COLO829 (cell line): Measurements from ENCODE around the gene PCYT2.
A peak's percentile ranks its signal among the peaks of the same experiment; 100 is the strongest.

Experiments used
- DNase-seq: peaks from one replicate; pipeline ENCODE4 v3.0.0; 2012; ENCODE audit warnings: low spot score

PCYT2 gene

DNA sequence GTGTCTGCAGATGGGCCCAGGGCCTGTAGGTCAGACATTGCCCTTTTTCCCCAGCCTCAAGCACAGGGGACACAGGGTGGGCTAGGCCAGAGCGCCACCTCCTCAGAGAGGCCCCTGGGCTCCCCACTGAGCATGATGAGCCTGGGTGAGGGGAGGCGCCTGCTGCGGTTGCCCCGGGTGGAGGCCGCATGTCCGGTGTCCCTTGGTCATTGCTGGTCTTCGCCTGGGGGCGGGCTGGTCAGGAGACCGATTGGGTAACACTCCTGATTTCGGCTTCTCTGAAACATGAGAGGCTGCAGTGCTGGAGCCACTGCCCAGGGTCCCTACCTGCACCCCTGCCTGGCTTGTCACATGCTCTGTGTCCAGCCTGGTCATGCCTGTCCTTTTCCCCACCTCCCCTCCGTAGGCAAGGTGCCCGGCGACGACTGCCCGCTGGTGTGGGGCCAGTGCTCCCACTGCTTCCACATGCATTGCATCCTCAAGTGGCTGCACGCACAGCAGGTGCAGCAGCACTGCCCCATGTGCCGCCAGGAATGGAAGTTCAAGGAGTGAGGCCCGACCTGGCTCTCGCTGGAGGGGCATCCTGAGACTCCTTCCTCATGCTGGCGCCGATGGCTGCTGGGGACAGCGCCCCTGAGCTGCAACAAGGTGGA is 11.6 kb downstream of the PCYT2 start:
- no peak for DNase-seq

DNA sequence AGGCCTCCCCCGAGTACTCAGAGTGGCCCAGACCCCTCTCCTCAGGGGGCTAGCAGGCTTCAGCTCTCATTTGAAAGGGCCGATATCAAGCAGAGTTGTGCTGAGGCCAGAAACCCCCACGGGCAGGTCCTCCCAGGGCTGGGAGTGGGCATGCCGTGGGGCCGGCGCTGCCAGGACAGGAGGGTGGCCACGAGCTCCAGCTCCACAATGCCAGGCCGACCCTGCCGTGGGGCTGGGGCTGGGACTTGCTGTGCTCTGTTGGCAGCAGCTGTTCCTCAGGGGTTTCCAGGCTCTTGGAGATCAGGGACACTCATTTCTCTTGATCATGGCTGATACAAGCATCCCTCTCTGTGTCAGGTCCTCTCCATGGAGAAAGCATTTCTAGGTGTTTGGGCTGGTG is 12.3 kb downstream of the PCYT2 start:
- DNase-seq: no peak

DNA sequence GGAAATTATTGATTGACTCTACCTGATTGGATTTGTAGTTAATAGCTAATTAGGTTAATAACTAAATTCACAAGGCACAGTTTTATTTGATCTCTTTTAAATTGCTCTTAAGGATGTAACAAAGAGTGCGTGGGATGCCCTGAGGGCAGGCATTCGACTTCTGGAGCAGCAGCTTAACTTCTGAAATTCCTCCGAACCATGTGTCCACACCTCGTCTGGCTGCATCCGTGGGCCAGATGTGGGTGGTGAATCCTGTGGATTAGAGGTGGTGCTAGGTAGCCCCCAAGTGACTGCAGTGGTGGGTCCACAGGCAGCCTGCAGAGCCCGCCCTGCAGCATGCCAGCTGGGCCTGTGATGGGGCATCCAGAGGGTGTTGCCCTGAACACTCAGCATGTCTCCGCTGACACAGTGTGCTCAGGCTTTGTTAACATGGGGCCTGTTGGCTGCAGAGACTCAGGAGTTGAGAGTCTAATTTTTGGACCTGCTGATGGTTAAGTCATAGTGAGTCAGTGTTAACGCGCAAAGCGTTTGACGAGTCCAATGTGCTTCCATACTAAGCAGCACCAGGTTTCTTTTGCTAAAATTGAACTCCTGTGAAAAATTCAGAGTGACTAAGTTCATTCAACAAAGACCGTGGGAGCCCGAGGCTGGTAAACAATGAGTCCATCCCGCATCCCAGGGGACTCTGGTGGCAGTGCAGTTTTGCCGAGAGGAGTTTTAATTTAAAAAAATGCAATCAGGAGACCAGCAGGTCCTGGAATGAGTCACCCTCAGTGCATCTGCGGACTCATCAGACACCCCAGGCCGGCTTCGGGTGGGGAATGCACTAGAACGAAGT is 13.0 kb downstream of the PCYT2 start:
- no peak for DNase-seq

DNA sequence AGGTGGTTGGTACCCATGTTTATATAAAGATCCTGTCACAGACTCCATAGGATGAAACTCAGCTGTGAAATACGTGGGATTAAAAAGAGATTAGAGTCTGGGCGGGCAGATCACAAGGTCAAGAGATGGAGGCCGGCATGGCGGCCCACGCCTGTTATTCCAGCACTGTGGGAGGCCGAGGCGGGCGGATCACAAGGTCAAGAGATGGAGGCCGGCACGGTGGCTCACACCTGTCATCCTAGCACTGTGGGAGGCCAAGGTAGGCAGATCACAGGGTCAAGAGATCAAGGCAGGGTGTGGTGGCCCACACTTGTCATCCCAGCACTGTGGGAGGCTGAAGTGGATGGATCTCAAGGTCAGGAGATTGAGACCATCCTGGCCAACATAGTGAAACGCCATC is 15.8 kb downstream of the PCYT2 start:
- no peak for DNase-seq

DNA sequence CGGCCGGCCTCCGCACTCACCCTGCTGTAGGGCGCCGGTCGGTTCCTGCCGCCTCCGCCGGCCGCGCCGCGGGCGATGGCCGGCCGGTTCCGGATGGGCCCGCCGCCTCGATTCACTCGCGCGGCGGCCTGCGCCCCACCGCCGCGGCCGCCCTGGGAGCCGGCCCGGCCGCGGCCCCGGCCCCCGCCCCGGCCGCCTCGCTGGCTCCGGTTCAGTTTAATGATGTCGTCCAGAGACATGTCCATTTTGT is 20.0 kb downstream of the PCYT2 start:
- DNase-seq: no peak

DNA sequence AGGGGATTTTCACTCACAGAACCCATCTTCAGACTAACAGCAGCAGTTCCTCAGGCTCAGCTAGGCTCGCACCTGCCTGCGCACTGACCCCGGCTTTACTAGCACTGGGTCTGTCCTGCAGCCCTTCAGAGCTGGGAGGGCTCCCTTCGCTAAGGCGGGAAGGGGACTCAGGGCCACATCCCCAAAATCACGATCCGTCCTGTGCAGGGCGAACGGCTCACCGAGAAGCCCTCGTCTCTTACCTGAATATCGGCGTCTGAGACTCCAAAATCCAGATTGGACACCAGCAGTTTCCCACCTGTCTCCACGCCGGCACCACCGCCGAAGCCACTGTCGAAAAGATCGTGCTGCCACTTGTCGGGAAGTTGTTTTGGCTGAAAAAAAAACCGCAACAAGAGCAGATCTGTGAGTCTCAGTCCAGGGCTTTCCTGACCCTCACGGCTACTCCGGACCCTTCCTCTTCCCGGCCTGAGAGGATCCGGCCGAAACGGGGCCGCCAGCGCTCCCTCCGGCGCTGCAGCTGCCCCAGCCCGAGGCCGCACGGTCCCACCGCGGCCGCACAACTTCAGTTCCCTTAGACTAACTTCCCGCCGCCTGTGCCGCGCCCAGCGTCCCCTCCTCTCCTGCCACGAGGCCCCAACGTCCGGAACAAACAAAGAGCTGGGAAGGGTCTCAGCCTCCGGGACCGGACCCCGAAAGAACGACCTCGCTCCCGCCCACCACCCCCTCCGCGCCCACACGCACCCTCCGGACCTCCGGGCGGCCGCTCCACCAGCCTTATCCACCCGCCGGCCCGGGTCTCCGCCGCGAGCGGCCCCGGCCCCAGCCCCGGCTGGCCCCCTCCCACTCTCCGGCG is 20.5 kb downstream of the PCYT2 start:
- no peak for DNase-seq

DNA sequence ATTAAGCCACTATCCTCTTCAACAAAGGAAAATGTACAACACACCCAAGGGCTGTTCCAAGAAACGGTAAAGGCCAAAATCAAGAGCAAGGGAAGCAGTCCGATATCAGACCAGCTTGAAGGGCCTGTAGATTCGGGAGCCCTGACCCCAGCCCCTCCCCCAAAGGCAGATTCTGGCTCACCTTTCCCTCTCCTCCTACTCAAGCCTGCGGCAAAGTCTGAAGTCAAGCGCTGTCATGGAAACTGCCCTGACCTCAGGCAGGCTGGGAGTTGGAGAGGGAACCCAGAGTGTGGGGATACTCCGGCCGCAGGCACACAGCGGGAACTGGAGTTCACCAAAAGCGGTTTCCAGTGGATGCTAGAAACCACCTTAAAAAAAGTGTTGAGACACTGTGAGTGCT is 21.6 kb downstream of the PCYT2 start:
- DNase-seq: no peak

DNA sequence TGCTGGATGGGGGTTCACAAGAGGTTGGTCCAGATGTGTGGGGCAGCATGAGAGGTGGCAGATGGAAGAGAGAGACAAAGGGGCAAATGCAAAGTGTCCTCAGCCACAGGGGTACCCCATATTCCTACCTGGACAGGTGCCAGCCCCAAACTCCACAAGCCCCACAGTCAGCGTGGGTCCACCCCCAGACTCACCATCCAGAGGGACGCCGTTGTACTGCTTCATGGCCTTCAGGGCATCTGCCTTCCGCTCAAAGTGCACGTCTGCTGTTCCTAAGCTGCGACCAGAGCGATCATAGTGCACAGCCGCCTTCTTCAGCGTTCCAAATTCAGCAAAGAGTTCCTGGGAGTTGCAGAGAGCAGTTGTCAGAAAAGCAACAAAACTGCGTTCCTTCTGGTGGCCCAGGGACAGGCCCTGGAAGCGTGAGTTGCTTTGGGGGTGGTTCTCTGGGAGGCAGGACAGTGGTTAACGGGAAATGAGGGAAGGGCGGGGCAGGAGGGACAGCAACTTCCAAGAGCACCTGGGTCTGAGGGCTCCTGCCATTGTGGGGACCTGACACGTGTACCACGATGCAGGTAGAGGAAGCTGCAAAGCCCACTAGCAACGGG is 22.1 kb downstream of the PCYT2 start:
- DNase-seq: no peak

DNA sequence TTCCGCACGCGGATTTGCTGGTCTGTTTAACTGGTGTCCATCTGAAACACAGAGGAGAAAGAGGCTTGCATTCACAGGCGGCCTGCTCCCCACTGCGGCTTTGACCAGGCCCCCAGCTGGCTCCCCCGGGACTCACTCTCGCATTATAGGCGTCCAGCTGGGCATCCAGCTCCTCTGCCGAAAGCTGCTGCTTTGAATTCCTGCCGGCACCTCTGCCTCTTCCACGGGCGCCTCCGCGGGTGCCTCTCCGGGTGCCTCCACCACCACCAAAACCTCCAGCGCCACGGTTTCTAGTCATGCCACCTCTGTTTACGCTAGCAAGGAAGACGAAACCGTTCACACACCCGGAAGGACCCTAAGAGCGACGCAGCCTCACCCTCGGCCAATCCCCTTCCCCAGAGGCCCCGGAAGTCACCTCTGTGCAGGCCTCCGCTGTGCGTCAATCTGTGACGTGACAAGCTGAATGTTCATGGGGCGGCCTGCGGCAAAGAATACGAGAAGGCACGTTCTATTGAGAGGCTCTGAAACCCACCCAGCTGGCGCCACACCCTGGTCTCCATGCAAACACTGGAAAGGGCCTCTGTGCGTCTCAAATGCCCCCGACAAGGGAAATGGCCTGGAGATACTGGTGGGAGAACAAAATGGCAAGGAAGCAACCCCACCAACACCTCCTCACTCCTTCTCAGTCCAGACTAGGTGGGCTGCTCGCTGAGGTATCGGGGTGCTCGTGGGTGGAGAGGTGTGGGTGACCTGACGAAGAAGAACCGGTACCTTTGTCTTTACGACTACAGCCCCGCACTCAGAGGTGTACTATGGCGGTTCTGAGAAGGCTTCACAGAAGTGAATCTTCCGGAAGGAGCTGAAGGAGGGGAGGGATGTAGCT is 22.9 kb downstream of the PCYT2 start:
- DNase-seq: no peak

DNA sequence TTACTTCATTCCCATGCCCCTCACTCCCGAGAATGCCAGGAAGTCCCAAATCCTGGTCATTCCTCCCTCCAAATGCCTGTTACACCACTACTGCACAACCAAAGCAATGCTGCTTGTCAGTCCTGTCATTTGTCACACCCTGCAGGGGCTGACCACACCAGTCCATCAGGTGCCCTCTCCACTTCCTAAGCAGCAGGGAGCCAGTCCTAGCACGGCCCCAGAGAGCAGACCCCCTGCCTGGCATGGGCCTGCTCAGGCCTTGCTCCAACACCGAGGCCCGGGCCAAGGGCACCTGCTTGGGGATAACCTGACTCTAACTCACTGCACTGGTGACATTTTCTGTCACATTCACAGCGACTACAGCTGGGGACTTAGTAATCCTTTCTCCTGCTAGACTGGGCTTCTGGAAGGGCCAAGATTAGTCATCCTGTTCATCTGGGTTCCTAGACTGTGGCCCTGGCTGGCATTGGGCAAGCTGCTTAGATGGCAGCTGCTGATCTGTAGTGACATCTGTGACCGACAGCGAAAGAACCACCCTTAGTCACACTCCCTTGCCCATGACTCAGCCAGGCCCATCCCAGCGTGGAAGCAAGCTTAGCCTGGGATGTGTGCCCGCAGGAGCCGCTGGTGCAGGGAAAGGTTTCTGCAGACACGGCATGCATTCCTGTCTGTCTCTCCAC is 25.2 kb downstream of the PCYT2 start:
- DNase-seq: no peak

DNA sequence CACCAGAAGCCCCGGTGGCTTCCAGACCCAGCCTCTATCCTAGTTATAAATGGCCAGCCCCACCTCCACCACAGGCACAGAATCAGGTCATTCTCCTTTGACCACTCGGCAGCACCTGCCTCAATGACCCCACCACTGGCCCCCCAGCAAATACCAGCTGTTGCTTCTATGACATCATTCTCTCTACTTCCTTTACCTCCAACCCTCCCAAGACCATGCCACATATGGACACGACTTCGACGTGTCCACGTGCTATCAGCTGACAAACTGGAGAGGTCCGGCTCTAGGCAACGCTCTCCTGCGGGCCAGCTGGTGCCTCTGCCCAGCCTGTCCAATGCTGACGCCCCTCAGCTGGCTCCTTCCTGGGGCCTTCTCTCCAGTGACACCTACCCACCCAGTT is 25.7 kb downstream of the PCYT2 start:
- no peak for DNase-seq

DNA sequence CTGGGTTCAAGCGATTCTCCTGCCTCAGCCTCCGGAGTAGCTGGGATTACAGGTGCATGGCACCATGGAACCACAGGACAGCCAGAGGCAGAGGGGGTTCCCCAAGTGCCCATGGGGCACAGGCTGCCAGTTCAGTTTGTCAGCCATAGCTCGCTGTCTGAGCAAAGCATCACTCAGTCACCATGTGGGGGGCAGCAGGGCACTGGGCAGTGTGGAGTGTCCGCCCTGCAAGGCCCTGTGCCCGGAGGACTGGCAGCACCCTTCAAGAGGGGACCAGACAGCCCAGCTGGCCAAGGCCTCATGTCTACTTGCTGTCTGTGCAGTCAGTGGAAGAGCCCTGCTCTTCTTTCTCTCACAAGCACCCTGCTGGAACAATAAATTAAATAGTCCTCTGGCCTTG is 26.2 kb downstream of the PCYT2 start:
- DNase-seq: no peak

DNA sequence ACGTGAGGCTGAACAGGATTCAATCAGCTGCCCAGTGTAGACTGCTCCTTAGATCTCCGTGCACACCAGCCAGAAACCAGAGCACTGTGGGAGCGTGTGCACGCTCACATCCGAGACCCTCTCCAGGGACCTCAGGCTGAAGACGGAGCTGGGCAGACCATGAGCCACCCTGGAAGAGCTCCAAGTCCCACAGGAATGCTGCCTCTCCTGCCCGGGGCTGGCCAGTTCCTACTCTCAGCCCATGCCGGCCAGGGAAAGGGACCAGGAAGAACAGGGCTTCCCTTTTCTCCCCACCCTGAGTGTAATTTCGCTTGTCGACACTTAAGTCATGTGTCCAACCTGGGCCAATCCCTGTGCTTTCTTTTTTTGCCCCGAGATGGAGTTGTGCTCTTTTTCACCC is 26.7 kb downstream of the PCYT2 start:
- DNase-seq: no peak

DNA sequence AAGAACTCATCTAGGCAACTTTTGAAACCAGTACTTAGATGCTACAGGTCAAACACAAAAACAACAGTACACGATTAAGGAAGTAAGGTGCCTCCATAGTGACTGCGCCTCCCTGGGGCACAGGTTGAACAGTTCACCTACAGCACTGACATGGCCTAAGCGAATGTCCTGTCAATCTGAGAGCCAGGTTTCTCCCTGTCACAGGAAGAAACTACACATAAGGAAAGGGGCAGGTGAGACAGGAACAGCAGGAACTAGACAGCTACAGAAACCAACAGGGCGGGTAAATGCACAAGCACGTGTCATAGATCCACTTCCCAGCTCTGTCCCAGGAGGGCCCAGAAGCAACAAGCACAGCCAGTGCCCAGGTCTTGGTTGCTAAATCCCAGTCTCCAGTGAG is 32.1 kb downstream of the PCYT2 start:
- no peak for DNase-seq

DNA sequence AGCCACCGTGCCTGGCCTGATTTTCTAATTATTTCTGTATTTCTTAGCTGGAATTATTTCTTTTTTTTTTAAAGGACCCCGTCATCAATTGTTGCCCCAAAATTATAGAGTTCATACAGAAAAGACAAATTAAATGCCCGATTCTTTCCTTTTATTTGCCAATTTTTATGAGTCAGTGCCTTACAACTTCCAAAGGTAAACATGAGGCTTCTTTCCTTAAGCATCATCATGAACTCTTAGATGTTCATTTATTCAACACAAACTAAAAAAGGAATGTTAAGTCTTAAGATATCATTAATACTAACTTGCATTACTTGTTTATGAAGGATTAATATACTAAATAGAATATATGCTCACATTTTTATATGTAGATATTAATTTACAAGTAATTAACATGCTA is 32.9 kb downstream of the PCYT2 start:
- DNase-seq: no peak

DNA sequence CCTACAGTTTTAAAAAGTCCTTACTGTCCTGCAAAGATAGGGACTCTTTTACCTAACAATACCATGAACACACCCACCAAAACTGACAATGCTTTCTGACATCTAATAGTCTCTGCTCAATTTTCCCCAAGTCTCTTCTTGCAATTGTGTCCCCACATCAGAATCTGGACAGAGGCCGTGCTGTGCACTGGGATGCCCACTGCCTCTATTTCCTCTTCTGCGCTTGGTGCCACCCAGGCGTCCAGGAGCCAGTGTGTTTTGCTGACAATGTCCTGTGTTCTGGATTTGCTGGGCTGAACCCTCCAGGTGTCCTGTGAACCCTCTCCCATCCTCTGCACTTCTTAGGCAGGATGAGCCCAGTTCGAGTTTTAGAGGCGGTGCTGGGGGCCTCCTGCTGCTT is 33.6 kb downstream of the PCYT2 start:
- DNase-seq: no peak

DNA sequence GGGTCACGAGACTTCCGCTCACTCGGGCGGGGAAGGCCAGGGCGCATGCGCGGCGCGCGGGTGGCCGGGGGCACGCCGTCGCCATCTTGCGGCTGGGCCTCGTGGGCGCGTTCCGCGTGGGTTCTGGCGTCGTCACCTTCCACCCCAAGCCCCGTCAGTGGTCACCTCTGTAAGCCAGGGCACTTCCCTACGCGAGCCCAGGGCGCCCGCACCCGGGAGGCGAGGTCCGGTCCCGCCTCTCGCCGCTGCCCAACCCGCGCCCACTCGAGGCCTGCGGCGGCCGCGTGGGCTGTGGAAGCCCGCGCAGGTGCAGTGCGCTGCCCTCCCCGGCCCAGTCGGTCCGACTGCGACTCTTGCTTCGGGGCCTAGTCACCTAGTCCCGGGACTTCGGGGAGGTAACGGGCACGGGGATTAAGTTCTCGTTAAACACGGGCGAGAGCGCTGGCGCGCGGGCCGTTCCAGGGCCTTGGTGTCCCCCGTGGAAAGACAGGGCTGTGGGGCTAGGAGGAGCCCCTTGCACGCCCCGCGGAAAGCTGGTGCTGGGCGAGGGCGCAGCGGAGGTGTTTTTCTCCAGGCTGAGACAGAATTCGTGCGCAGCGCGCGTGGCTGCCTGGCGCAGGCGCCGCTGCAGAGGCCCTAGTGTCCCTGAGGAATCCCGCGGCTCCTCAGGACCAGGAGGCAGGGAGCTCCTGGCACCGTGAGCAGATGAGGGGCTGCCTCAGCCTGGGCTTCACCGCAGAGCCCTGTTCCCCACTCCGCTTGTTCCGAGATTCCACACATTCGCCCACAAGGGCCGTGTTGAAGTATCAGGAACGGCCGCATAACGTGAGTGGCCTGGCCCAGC is 39.6 kb downstream of the PCYT2 start:
- peak; percentile 90 for DNase-seq

DNA sequence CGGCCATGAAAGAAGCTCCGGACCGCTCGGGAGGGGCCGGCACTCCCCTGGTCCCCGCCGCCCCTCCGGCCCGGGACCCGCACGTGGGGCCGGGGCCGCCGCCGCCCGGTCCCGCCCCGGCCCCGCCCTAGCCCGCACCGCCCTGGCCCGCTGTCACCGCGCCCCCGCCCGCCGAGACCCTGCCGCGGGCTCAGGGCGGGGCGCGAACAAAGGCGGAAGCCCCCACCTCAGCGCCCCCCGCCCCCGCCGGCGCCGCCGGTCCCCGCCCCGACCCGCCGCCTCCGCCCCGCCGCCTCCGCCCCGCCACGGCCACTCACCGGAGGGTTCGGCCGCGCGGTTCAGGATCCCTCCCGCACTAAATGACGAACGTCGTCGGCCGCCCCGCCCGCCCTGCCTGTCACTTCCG is 40.2 kb downstream of the PCYT2 start, which contains the start of gene ARHGDIA:
ARHGDIA (minus strand) TSS at position 357 of the 406 bp plus-strand sequence. CDS start 1,407 bp downstream, outside the sequence.
- no peak for DNase-seq

DNA sequence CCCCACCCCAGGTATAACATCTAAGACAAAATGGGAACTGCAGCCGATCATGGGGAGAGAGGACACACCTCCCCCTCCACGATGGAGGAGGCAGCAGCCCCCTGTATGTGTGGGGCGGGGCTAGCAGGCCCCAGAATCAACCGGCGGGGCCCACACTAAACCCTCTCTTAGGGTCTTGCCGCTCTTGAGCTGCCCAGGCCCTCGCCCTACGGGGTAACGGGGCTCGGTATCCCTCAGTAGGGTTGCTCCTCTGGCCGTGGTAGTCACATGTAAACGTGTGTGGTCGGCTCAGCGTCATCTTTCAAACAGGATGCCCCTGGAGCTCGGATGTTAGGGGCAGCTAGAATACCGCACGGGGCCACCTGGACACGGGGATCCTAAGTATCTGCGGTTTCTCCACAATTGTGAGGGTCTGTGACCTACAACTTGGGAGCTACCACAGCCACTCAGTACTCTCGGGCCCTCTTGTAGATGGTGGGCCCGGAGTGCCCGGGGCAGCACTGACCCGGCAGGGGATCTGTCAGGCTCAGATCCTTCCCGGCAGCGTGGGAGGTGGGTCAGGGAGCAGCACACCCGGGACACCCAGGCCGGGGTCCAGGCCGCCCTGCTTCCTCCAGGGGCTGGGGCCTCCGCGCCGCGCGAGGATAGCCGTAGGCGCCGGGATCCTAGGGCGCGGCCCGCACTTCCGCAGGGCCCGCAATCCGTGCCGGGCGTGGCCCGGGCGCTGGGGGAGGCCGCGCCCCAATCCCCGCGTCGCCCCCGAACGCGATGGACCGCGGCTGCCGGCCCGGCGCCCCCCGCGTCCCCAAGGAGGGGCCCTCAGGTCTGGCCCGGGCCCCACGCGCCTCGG is 40.8 kb downstream of the PCYT2 start:
- no peak for DNase-seq
